ENCODE measurements around the gene XPO6.
A peak's percentile ranks its signal among the peaks of the same experiment; 100 is the strongest.

XPO6 gene

DNA sequence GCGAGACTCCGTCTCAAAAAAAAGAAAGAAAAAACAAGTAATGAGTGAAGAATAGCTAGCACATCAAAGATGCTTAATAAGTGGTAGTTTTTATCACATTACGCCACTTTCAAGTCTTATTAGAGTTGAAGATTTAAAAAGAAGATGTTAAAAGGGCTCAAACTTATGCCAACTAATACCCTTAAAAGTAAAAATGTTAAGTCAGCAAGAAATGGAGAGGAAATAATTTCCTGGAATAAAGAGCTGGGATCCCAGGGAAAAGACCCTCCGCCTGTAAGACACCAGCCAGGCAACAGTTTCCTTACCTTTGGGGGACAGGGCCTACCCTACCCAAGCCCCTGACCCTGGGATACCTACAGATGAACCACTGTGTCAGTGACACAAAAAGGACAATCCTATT, 3.6 kb downstream of the XPO6 start:
- DNase-seq (ENCODE audit: low read depth): no peak

DNA sequence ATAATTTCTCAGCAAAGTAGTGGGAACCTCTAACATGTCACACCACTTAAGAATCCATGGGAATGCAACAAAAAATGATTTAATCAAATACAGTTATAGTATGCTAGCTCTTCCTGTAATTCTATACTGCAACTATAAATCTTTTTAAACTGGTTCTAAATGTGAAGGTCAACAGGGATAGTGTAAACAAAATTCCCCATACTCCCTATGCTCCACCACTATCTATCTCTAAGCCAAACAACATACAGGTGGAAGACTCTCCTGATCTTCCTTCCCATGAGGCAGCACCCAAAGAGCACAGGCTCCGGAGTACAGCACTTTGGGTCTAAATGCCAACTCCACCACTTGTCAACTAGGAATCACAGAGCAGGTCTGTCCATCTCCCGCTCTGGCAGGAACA, 4.4 kb downstream of the XPO6 start:
- no peak for DNase-seq (ENCODE audit: low read depth)

DNA sequence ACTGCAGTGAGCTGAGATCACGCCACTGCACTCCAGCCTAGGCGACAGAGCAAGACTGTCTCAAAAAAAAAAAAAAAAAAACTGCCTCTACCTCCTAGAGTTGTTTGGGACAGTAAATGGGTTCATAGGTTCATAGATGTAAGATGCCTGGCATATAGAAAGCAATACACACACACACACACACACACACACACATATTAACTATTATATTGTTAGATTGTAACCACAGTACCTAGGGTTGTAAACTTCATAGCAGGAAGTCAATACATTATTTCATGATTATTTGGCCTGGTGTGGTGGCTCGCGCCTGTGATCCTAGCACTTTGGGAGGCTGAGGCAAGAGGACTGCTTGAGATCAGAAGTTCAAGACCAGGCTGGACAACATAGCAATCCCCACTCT, 5.8 kb downstream of the XPO6 start:
- no peak for DNase-seq (ENCODE audit: low read depth)

DNA sequence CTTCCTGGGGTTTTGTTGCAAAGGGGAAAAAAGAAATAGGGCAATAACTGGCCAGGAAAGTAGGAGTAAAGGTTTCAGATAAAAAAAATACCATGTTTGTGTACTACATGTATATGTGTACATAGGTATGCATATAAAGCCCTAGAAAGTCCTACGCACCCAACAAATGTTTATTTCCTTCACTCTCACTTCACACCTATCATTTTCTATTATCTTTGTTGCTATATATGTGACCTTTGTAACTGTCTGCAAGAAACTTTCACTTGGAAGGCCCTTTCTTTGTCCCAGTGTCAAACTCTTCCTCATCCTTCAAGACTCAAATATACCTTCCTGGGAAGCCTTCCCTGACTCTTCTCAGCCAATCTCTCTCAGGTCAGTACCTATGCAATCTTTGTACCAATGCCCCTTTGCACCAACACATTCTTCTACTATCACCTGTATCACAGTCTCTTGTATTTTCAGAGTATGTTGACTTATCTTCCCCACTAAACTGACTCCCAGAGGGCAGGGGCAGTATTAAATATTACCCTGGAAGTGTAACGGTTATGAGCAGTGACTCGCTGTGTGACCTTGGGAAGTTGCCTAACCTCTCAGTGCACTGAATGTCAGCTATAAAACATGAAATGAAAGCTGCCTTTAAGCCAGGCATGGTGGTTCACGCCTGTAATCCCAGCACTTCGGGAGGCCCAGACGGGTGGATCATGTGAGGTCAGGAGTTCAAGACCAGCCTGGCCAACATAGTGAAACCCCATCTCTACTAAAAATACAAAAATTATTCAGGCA, 6.5 kb downstream of the XPO6 start:
- no peak for DNase-seq (ENCODE audit: low read depth)

DNA sequence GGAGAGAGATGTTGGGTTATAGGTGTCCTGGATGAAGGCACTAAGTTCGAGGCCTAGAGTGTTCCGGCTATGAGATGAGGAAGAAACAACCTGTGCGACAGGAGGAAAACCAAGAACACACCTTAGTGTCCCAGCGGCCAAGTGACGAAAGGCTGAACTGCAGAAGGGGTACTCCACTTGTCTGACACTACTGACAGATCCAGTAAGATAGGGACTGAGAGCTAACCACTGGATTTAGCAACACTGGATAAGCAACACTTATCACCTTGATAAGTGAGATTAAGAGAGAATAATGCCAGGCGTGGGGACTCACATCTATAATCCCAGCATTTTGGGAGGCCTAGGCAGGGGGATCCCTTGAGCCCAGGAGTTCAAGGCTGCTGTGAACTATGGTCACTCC, 7.1 kb downstream of the XPO6 start:
- DNase-seq (ENCODE audit: low read depth): no peak

DNA sequence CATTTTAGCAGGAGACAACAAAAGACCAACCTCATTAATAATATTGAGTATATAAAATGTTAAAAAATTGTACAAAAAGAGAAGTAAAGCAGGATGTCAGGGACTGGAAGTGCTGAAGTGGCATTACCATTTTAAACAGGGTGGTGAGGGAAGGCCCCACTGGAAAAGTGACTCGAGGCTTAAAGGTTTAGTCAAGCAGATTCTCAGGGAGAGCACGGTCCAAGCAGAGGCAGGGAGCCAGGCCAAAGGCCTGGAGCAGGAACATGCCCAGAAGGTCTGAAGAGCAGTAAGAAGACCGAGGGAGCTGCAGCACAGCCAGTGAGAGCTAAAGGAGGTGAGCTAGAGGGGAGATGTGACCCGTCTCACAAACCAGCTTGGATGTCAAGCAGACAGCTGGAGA, 7.6 kb downstream of the XPO6 start:
- no peak for DNase-seq (ENCODE audit: low read depth)

DNA sequence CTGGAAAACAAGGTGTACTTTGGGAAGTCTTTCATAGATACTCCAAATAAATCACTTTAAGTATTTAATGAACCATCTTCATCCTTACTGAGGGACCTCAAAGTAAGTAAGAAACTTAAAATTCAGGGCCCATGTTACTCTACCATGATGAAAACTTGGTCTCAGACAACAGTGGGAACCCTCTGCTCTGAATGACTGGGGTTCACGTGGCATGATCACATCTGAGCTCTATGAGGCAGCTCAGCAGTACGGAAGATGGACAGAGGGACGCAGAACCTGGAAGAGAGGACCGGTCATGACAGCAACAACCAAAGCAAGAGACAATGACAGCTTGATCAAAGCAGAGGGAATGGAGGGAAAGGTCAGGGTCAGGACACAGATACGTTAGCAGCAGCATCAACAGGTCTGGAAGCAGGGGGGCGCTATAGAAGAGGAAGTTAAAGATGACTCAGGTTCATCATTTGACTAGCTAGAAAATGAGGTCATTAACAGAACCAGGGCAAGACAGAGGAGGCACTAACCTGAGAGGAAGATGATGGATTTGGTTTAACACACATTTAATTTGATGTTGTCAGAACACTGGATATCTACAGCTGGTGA, 9.5 kb downstream of the XPO6 start:
- no peak for DNase-seq (ENCODE audit: low read depth)

DNA sequence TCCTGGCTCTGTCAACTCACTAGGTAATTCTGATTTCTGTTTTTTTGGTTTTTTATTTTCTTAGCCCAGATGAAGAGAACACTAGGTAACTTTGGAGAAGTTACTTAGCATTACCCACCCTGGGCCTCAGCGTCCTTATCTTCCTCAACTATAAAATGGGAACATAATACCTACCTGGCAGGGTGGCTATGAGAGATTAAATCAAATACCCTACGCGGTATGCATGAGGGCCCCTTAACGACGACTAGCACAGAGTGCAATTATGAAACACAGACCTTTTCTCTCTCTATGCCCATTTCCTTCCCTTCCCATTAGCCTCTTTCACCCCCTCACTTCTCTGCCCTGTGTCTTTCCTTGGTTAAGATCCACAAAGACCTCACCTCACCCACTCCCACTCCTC, 11.1 kb downstream of the XPO6 start:
- no peak for DNase-seq (ENCODE audit: low read depth)

DNA sequence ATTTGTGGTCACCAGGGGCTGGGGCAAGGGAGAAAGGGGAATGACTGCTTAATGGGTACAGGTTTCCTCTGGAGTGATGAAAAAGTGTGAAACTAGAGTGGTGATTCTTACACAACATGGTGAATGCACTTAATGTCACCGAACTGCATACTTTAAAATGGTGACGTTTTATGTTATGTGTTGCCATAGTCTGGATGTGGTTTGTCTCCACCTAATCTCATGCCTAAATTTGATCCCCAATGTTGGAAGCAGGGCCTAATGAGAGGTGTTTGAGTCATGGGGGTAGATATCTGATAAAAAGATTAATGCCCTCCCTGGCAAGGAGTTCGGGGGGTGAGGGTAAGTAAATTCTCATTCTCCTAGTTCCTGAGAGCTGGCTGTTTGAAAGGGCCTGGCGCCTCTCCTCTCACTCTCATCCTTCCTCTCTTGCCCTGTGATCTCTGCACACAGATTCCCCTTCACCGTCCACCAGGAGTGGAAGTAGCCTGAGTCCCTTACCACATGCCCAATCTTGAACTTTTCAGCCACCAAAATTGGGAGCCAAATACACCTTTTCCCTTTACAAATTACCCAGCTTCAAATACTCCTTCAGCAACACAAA, 15.3 kb downstream of the XPO6 start:
- DNase-seq (ENCODE audit: low read depth): no peak

DNA sequence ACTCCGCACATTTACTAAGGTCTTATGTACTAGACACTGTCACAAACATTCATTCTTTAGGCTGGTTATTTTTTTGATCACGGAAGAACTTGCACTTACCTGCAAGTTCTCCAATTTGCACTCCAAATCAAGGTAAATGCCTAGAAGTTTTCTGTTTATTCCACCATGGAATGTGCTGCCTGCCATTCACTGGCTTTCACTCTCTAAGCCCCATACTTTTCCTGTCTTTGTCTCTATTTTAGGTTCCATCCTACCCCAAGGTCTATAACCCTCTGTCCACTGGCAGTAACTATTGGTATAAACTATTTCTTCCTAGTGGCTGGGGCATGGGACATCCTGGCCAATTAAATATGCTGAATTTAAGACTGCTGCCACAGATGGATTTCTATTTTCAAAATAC, 15.9 kb downstream of the XPO6 start:
- no peak for DNase-seq (ENCODE audit: low read depth)

DNA sequence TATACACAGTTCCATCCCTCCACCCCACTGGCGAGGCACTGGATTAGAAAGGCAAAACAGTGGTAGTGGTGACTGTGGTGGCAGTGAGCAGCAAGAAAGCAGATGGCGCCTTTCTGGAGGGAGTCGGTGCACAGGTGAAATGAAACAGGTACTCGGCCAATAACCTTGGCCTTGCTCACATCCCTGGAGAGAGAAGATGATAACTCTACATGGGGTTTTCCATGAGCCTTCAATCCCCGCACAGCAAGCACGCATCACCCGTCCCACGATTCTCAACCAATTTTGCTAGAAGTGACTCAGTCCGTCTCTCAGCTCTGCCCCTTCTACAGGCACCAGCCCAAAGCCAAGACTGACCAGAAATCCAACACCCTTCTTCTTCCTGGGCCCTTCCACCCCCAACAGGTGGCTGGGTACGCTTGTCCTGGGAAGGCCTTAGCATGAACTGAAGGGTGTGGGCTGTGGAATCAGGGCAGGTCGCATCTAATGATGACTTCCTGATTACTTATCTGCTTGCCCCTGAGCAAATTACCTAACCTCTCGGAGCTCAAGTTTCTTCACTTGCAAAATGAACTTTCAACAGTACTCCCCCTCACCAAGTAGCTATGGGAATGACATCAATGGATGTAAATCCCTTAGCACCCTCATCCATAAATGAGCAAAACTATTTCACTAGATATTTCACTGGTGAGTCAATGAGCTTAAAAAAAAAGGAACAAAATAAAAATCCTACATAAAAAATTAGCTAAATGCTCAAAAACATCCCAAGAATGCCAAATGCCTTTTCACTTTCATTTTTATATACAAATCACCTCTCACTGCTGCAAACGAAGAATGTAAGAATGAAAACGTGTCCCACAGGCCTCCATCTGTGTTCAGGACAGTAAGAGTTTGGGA, 18.0 kb downstream of the XPO6 start:
- DNase-seq (ENCODE audit: low read depth): peak; percentile 87

DNA sequence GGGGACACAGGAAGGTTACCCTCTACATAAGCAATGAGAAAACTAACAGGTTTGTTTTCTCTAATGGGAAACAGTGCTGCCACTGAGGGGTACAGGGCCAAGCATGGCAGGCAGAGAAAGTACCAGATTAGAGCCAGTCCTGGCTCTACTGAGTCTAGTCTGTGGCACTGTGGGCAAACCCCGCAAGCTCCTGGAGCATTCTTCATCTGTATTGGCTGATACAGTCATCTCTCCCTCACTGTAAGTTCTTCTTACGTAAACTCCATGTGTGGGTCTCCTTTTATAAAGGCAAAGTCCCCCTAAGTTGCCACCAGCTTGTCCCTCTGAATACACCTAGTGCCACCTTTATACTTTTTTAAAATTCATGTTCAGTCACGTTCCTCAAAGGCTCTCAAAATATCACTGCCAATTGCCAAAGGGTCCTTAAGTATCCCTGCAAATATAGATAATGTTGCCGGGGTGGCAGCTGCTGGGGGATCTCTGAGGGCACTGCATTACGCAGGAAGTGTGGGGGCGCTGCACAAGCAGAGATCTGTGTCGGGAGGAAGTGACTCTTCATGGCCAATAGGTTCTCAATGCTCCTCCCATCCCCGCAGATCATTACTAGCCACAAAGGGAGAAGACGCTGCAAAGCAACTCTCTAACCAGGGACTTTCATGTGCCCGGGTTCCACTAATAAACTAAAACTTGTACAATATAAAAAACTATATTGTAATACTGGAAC, 18.8 kb downstream of the XPO6 start:
- DNase-seq (ENCODE audit: low read depth): no peak

DNA sequence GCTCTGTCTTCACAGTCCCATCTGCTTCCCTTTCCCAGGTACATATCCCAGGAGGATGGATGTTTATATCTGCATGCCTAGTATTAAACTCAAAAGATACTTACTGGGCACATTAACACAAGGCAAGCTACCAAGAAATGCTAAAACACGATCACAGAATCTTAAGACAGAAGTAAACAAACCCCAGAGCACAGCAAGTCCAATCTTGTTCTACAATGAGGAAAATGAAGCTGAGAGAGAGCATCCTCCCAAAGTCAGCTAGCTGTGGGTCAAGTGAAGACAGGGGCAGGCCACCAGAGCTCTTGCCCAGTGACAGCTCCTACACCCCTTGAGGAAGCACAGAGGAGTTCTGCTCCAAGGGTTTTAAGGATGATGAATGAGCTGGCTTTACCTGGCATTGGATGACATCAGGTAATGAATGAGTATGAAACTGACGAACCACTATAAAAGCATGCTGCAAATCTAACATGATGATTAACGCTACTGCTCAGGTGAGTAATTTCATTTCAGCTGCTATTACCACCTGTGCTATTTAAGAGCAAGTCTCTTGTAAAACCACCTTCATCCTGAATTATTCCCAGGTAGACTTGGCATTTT, 20.3 kb downstream of the XPO6 start:
- DNase-seq (ENCODE audit: low read depth): no peak

DNA sequence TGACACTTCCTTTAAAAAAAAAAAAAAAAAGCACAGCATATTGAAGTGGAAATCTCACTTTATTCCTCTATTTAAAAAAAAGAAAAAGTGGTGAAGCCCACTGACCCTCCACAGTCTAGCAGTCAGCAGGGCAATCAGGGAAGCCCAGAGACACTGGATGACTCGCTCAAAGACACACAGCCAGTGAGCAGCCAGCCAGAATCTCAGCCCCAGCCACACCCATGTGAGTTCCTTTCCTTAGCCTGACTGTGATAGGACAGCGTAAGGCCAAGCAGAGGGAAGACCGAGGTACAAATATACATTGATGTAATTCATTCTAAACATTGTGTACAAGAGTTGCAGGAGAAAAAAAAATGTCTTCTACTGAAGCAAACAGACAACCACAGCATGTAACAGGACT, 22.5 kb downstream of the XPO6 start:
- no peak for DNase-seq (ENCODE audit: low read depth)

DNA sequence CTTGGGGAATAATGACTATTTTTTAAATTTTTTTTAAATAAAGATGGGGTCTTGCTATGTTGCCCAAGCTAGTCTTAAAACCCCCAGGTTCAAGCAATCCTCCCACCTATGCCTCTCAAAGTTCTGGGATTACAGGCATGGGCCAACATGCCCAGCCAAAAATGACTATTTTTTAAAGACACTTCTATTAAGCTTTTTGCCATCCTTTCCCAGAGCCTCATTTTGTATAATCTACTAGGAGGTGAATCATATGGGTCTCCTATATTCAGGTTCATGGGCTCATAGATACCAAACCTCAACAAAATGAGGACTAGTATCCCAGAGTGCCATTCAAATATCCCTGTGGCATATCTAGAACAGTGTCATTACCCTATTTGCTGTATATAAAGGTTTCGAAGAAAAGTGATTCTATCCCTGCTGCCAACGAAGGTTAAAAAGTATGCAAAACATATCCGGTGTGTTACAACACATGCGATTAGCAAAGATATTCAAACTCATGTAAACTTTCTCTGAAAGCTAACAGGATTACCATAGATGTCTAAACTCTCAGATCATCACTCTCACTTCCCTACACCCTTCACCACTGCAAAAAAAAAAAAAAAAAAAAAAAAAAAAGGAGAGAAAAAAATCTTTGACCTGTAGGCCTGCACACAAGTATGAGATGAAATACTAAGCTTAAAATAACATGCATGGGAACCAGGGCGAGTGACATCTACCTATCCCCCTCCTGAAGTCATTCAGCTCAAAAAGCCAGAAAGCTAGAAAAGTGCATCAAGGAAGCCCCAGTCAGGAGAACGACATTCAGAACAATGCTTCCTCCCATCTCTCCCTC, 23.5 kb downstream of the XPO6 start:
- DNase-seq (ENCODE audit: low read depth): no peak

DNA sequence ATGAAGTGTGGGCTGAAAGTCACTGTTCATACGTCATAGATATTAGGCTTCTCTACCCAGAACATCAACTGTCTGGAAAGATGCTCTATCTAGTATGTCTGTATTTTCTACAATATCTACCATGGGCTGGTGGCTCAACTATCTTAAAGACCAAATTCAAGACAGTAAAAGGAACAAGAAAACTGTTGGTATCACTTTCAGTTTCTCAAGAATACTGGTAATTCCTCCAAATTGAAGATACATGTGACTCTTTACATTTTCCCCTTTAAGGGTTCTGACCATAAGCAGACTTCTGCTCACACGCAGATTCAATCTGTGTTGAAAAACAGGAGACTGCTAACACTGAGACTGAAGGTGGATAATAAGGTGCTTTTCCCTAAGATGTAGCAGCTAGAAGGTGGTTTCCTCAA, 24.2 kb downstream of the XPO6 start:
- DNase-seq (ENCODE audit: low read depth): no peak

DNA sequence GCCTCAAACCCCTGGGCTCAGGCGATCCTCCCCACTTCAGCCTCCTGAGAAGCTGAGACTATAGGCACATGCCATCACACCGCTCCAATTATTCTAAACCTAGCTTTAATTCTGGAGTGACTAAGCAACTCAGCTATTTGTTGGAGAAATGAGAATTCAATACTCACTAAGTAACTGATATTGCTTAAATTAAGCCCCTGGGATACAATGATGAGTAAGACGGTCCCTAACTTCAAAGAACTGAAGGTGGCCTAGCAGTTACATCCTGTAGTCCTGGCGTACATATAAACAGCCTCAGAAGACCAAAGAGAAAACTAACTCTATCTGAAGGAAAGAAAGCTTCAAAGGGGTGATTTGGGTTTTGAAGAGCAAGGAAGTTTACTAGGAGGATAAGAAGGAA, 25.0 kb downstream of the XPO6 start:
- DNase-seq (ENCODE audit: low read depth): peak; percentile 72

DNA sequence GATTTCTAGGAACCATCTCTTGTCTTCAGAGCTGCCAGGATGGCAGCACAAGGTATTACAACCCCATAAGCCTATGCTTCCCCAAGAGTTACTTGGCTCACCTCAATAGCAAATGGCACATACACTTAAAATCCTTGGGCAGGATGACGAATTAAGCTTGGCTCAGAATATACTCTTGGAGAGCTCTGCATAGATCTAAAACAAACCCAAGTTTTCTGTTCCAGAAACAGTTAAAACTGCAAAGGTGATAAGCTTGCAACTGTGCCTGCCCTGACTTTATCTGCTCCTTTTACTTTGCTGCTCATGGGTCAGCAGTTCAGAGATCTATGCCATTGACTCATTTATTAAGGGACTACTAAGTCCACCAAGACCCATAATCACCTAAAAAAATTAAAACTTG, 26.1 kb downstream of the XPO6 start:
- no peak for DNase-seq (ENCODE audit: low read depth)

DNA sequence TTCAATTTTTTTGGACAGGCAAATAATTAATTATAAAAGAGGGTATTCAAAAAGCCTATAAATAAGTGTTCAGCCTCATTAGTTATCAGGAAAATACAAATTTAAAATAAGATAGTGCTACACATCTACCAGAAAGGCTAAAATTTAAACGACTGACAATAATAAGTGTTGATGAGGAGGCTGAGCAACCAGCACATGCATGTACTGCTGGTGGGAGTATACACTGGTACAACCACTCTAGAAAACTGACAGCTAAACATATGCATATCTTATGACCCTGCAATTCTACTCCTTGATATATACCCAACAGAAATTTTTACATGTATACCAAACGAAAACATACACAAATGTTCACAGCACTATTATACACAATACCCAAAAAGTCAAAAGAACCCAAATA, 27.1 kb downstream of the XPO6 start:
- DNase-seq (ENCODE audit: low read depth): no peak

DNA sequence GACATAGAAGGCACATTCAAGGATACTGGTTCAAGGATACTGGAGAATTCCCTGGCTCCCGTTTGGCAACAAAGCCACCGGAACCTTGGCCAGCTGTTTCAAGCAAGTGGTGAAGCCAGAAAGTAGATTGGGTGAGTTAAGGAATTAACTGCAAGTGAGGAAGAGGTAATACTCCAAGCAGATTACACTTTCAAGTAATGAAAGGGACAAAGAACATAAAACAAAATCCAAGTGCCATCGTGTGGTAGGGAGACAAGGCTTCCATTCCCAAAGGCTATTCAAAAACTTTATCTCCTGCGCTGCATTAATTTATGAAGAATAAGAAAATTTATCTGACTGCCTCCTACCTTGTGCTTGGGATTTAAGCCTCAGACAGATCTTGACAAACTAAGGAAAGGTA, 27.8 kb downstream of the XPO6 start:
- no peak for DNase-seq (ENCODE audit: low read depth)

DNA sequence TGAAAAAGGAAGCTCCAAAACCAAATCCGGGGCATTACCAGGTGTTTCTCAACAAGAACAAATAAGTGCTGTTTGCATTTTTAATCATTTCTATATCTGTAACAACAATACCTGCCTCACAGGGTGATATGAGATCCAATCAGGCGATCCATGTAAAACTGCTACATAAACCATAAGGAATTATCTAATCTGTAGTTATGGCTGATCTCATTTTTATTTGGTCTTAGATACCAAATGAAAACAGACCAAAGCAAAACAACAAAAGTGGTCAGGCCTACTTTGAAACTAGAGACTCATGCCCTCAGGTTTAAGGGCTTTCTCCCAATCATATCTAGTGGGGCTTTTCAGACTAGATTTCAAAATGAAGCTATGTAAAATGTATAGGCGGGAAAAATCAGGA, 28.3 kb downstream of the XPO6 start:
- DNase-seq (ENCODE audit: low read depth): no peak
